GM12878 (cell line): ENCODE measurements around the gene WDR45B. TPM values are rescaled to one million over a fixed set of nuclear protein-coding genes. Genes with fewer than 3 reads are reported as not detected.

Experiments
- ATAC-seq: fragments of 200-7000 bp; cut with Tn5 transposase; 3 replicates; pipeline ENCODE4 v1.9.1; 2020; ENCODE audit warnings: mild to moderate bottlenecking, moderate library complexity
- BruUV-seq: library from RNA; stranded (reverse); fragments of 400-500 nt; replicated peaks from 2 replicates; lab custom pipeline; 2021; lab: Mats Ljungman, UMichigan
- CTCF ChIA-PET: fragments of 300-600 bp; sonication (Branson Sonifier 250); formaldehyde crosslinking; extraction: SDS; loops from one replicate; lab custom pipeline; 2021; ENCODE audit warnings: inconsistent platforms; lab: Yijun Ruan, JAX
- POLR2A ChIA-PET: fragments of 350-600 bp; formaldehyde crosslinking; extraction: SDS; loops from one replicate; lab custom pipeline; 2021; ENCODE audit warnings: inconsistent platforms; lab: Charles Lee
- RAD21 ChIA-PET: fragments of 300-600 bp; sonication (Branson Sonifier 250); formaldehyde crosslinking; loops from one replicate; lab custom pipeline; 2023; ENCODE audit warnings: antibody characterized with exemption; ENCODE audit not compliant: unreplicated experiment; lab: Charles Lee
- SMC1A ChIA-PET: fragments of 300-600 bp; sonication (Branson Sonifier 250); formaldehyde crosslinking; loops from one replicate; lab custom pipeline; 2023; ENCODE audit not compliant: unreplicated experiment, uncharacterized antibody; lab: Charles Lee
- DNase-seq: peaks from one replicate; pipeline ENCODE4 v3.0.0-alpha.2; 2011; ENCODE audit warnings: low read depth, low spot score
- FAIRE-seq: peaks from 3 replicates; lab custom pipeline; 2011; peaks lifted over from hg19 to GRCh38; lab: Jason Lieb, UNC
- H2AFZ ChIP-seq: 2 replicates; pipeline ENCODE4 v1.6.0; 2011; ENCODE audit warnings: low read depth, low read length, control low read depth; ENCODE audit not compliant: control insufficient read depth
- H3K27ac ChIP-seq: 2 replicates; pipeline ENCODE4 v1.5.1; 2011; ENCODE audit warnings: control low read depth; ENCODE audit not compliant: control insufficient read depth, insufficient read depth
- H3K27me3 ChIP-seq, 2 experiments: replicated peaks in 1 of 2; 2 replicates each; pipeline versions ENCODE4 v1.6.0 to v1.6.1; 2011; ENCODE audit warnings: low read length in 1 of 2; ENCODE audit not compliant: control insufficient read depth in 2 of 2, insufficient read depth in 2 of 2
- H3K36me3 ChIP-seq, 2 experiments: 2 replicates each; pipeline ENCODE4 v1.5.1; 2011; ENCODE audit warnings: low read length in 1 of 2; ENCODE audit not compliant: control insufficient read depth in 2 of 2, insufficient read depth in 2 of 2
- H3K4me1 ChIP-seq: 2 replicates; pipeline ENCODE4 v1.6.1; 2011; ENCODE audit warnings: mild to moderate bottlenecking, low read length, moderate library complexity, mixed read lengths; ENCODE audit not compliant: control insufficient read depth, insufficient read depth
- H3K4me2 ChIP-seq: 2 replicates; pipeline ENCODE4 v1.6.0; 2011; ENCODE audit warnings: control low read depth; ENCODE audit not compliant: control insufficient read depth, insufficient read depth
- H3K4me3 ChIP-seq: fragments of 200-600 bp; sonication (generic); 2 replicates; pipeline ENCODE4 v1.5.1; 2016
- H3K79me2 ChIP-seq: 2 replicates; pipeline ENCODE4 v1.6.0; 2011; ENCODE audit warnings: low read length; ENCODE audit not compliant: control insufficient read depth, insufficient read depth
- H3K9ac ChIP-seq: 2 replicates; pipeline ENCODE4 v1.8.0; 2011; ENCODE audit warnings: low read length, control low read depth, mixed read lengths; ENCODE audit not compliant: control insufficient read depth, insufficient read depth
- H3K9me3 ChIP-seq: replicated peaks from 3 replicates; pipeline ENCODE4 v1.5.1; 2011; ENCODE audit warnings: mild to moderate bottlenecking, low read length; ENCODE audit not compliant: control insufficient read depth, insufficient read depth
- H4K20me1 ChIP-seq: 2 replicates; pipeline ENCODE4 v1.6.0; 2011; ENCODE audit not compliant: control insufficient read depth, insufficient read depth
- ATF7 ChIP-seq: fragments of 450-650 bp; IDR thresholded peaks from 2 replicates; pipeline ENCODE4 v1.6.1; 2016; ENCODE audit warnings: low read depth, mild to moderate bottlenecking
- BCLAF1 ChIP-seq: fragments of 450-650 bp; IDR thresholded peaks from 2 replicates; pipeline ENCODE4 v1.6.1; 2017; ENCODE audit warnings: antibody characterized with exemption, mild to moderate bottlenecking, moderate library complexity
- NKRF ChIP-seq: fragments of 450-650 bp; conservative IDR thresholded peaks from 2 replicates; pipeline ENCODE4 v1.6.1; 2017; ENCODE audit warnings: mild to moderate bottlenecking, moderate library complexity
- RFX5 ChIP-seq: IDR thresholded peaks from 2 replicates; pipeline ENCODE4 v1.6.1; 2011; ENCODE audit warnings: low read depth, low read length, improper control_type of control experiment
- TARDBP ChIP-seq: IDR thresholded peaks from 2 replicates; pipeline ENCODE4 v1.6.1; 2016; ENCODE audit warnings: borderline replicate concordance
- WGBS: methylation state at CpG from one replicate; pipeline ENCODE4 v1.1.6; 2016; ENCODE audit warnings: low lambda C conversion rate; ENCODE audit not compliant: insufficient replicate concordance, insufficient coverage; ENCODE audit errors: missing lambda C conversion rate; 5-methylcytosine and 5-hydroxymethylcytosine counted together
- in situ Hi-C: fragments of 300-500 bp; cut with MboI; formaldehyde crosslinking; loops from 9 replicates; pipeline ENCODE4 v1.14.3; 2018; ENCODE audit warnings: mixed read lengths
- intact Hi-C: fragments of 100-400 bp; cut with micrococcal nuclease; formaldehyde crosslinking; loops from one replicate; pipeline ENCODE4 v1.14.2; 2022; ENCODE audit not compliant: unreplicated experiment
- polyA plus RNA-seq, 11 experiments: library from polyadenylated mRNA; depleted of rRNA in 4 of 11; unstranded in 6 of 11; stranded (reverse) in 5 of 11; fragments of >200 nt; fragmentation: Nextera tagmentation in 4 of 11; fragmentation: Illumina TruSeq in 1 of 11; extraction: Ambion mirVana in 4 of 11; extraction: Trizol in 1 of 11; gene quantifications; 1 replicate in 1 of 11; 2 replicates in 10 of 11; pipeline versions ENCODE4 v1.2.1 to v1.2.3, GENCODE V29; 2011 to 2016; ENCODE audit warnings: inconsistent platforms in 2 of 11, missing spikeins in 2 of 11, low read depth in 1 of 11
- total RNA-seq, 4 experiments: library from RNA; depleted of rRNA in 3 of 4; stranded (reverse); fragments of >200 nt in 3 of 4; fragmentation: Illumina TruSeq in 1 of 4; extraction: Trizol in 1 of 4; gene quantifications; 2 replicates each; pipeline versions ENCODE4 v1.2.1 to v1.2.3, GENCODE V29; 2013 to 2021

The WDR45B gene
- total and polyA plus RNA-seq, 10 of the 15 experiments (the other 5 are each of a cell fraction or from before 2014, with no cell fraction given), result 1.0 to 73.7 (median 26.6) TPM

- SMC1A ChIA-PET, result interaction anchor here (0.9 kb wide), 1 partner anchor 38 kb away, joined by 3 read pairs; no protein-coding TSS in a partner anchor
- 37% methylated on average over 4 of the region's 5 CpGs for WGBS
- no peaks in the 10 kb centered on the region for H4K20me1 ChIP-seq
- FAIRE-seq (no peak), ATAC-seq (no peak), DNase-seq (no peak)
- POLR2A ChIA-PET, result no interaction called here
- RAD21 ChIA-PET, result no interaction called here
- TF ChIP-seq TARDBP, result no peak
- no peak for TF ChIP-seq RFX5
- TF ChIP-seq NKRF, result no peak
- no peak for TF ChIP-seq ATF7
- TF ChIP-seq BCLAF1, result no peak
- no peaks in the 10 kb centered on the region; the same call in 2 of the 3 replicates for H3K9me3 ChIP-seq
- in situ Hi-C loops, result no loop called here
- intact Hi-C loops, result no loop called here
- H3K36me3 ChIP-seq, result peaks cover 7 to 11% of the 10 kb centered on the region in 2 experiments
- peaks cover 48% of the 10 kb centered on the region for H3K79me2 ChIP-seq
- no peak overlapping the region for H2AFZ ChIP-seq
- H3K4me3 ChIP-seq, result no peak overlapping the region
- H3K4me2 ChIP-seq, result no peak overlapping the region
- CTCF ChIA-PET, result no interaction called here
- H3K9ac ChIP-seq, result no peak overlapping the region
- no peaks in the 10 kb centered on the region; the same call in 1 of the 2 replicates for H3K4me1 ChIP-seq
- H3K27ac ChIP-seq, result no peak overlapping the region
- no TSS peak for BruUV-seq
- no peaks in the 10 kb centered on the region for H3K27me3 ChIP-seq
Measured at GRCh38 chr17:82638183-82638773, 10.0 kb downstream of the WDR45B start.
